Stomach (tissue), 4 donors: ENCODE measurements around the gene TEAD1.

Experiments used
- EP300 ChIP-seq: sonication (generic); formaldehyde crosslinking; IDR thresholded peaks from one replicate; pipeline ENCODE4 v1.6.1; 2017; ENCODE audit warnings: antibody characterized with exemption
- POLR2A ChIP-seq, 4 donors: fragments of 450-650 bp; IDR thresholded peaks; one replicate each; pipeline ENCODE4 v1.6.1; 2016; ENCODE audit warnings: antibody characterized with exemption in 4 of 4, control low read depth in 2 of 4, mild to moderate bottlenecking in 1 of 4, moderate library complexity in 1 of 4
- POLR2AphosphoS5 ChIP-seq, 3 donors: sonication (generic); formaldehyde crosslinking; IDR thresholded peaks; one replicate each; pipeline ENCODE4 v1.6.1; 2016; ENCODE audit warnings: antibody characterized with exemption in 3 of 3
- TF ChIP-seq, protein P1 (sequence below), 7 experiments: fragments of 450-650 bp in 4 of 7; fragments of 200-600 bp in 3 of 7; sonication (generic) in 3 of 7; IDR thresholded peaks; one replicate each; pipeline ENCODE4 v1.5.1; 2016 to 2019; ENCODE audit warnings: antibody characterized with exemption in 7 of 7, control low read depth in 2 of 7, mild to moderate bottlenecking in 1 of 7

DNA sequence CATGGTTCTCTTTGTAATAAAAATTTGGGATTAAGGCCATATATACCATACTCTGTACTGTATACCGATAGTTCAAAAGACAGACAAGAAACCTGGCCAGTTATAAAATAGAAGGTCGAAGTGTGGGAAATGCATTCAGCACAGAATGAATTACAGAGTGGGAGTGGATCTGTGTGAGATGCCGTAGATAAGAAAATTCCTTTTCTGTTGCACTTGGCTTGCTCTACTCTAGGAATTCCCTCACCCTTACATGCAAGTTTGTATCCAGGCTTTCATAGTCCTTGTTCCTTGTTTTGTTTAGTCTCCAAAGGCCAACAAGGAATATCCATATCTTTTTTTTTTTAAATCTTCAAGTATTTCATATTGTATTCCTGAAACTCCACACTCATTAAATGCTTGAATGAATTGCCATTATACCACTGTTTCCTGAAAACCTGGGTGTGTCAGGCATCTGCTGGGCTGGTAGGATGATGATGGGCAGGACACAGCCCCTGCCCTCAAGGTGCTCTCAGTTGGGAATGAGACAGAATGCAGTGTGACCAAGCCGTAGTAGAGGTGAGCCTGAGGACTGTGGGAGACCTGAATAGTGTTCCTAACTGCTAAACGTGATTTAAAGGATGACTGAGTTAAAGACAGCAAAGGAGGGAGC is 53.5 kb downstream of the TEAD1 start:
- TF ChIP-seq, protein P1, sequence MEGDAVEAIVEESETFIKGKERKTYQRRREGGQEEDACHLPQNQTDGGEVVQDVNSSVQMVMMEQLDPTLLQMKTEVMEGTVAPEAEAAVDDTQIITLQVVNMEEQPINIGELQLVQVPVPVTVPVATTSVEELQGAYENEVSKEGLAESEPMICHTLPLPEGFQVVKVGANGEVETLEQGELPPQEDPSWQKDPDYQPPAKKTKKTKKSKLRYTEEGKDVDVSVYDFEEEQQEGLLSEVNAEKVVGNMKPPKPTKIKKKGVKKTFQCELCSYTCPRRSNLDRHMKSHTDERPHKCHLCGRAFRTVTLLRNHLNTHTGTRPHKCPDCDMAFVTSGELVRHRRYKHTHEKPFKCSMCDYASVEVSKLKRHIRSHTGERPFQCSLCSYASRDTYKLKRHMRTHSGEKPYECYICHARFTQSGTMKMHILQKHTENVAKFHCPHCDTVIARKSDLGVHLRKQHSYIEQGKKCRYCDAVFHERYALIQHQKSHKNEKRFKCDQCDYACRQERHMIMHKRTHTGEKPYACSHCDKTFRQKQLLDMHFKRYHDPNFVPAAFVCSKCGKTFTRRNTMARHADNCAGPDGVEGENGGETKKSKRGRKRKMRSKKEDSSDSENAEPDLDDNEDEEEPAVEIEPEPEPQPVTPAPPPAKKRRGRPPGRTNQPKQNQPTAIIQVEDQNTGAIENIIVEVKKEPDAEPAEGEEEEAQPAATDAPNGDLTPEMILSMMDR (IDR thresholded peaks at IDR 0.05), result no peak
- TF ChIP-seq POLR2A (IDR thresholded peaks at IDR 0.05), result no peak
- no peak for TF ChIP-seq POLR2AphosphoS5 (IDR thresholded peaks at IDR 0.05)
- TF ChIP-seq EP300, result no peak
